ACC112 (cell line): Measurements from ENCODE around the gene RALBP1.
A peak's percentile ranks its signal among the peaks of the same experiment; 100 is the strongest.
"Not testable (repeated sequence)": the region's sequence is repeated elsewhere in the genome, so short reads cannot be mapped to it uniquely, and the experiment has no call there.

Source experiments
- H2AFZ ChIP-seq: fragments of 200-600 bp; sonication (generic); one replicate; pipeline ENCODE4 v1.6.0; 2017; ENCODE audit warnings: antibody characterized with exemption, low read length; ENCODE audit not compliant: unreplicated experiment
- H3K27ac ChIP-seq: fragments of 200-600 bp; sonication (generic); 2 replicates; pipeline ENCODE4 v1.5.1; 2014; ENCODE audit warnings: low read depth, mild to moderate bottlenecking, antibody characterized with exemption, low read length, moderate library complexity
- H3K27me3 ChIP-seq: fragments of 200-600 bp; sonication (generic); 2 replicates; pipeline ENCODE4 v1.6.1; 2014; ENCODE audit warnings: mild to moderate bottlenecking, antibody characterized with exemption, low read length, moderate library complexity, mixed read lengths; ENCODE audit not compliant: insufficient read depth
- H3K36me3 ChIP-seq: fragments of 200-600 bp; sonication (generic); 2 replicates; pipeline ENCODE4 v1.6.1; 2016; ENCODE audit warnings: mild to moderate bottlenecking, antibody characterized with exemption, low read length, moderate library complexity, mixed read lengths; ENCODE audit not compliant: insufficient read depth
- H3K4me1 ChIP-seq: fragments of 200-600 bp; sonication (generic); one replicate; pipeline ENCODE4 v1.6.1; 2016; ENCODE audit warnings: low read length, mixed read lengths; ENCODE audit not compliant: insufficient read depth, unreplicated experiment, control insufficient read depth
- H3K4me3 ChIP-seq: fragments of 200-600 bp; sonication (generic); 2 replicates; pipeline ENCODE4 v1.5.1; 2014; ENCODE audit warnings: mild to moderate bottlenecking, low read depth, low read length
- H3K79me2 ChIP-seq: fragments of 200-600 bp; sonication (generic); one replicate; pipeline ENCODE4 v1.6.0; 2016; ENCODE audit warnings: low read length; ENCODE audit not compliant: control insufficient read depth, unreplicated experiment, insufficient read depth

The RALBP1 gene

GRCh38 chr18:9454061-9454703 is 21.1 kb upstream of the RALBP1 start:
- no peak overlapping the region for H3K4me3 ChIP-seq
- H3K36me3 ChIP-seq: no peaks in the 10 kb centered on the region
- no peaks in the 10 kb centered on the region for H3K4me1 ChIP-seq
- no peak overlapping the region for H3K27ac ChIP-seq
- no peaks in the 10 kb centered on the region for H3K79me2 ChIP-seq
- no peaks in the 10 kb centered on the region for H3K27me3 ChIP-seq
- no peak overlapping the region for H2AFZ ChIP-seq

- no peaks in the 10 kb centered on the region for H3K79me2 ChIP-seq
- no peaks in the 10 kb centered on the region for H3K27me3 ChIP-seq
- no peak overlapping the region for H3K4me3 ChIP-seq
- no peak overlapping the region for H3K27ac ChIP-seq
- H3K4me1 ChIP-seq: no peaks in the 10 kb centered on the region
- H2AFZ ChIP-seq: no peak overlapping the region
- no peaks in the 10 kb centered on the region for H3K36me3 ChIP-seq
These were observed 19.4 kb upstream of the RALBP1 start for GRCh38 chr18:9455718-9456511.

DNA sequence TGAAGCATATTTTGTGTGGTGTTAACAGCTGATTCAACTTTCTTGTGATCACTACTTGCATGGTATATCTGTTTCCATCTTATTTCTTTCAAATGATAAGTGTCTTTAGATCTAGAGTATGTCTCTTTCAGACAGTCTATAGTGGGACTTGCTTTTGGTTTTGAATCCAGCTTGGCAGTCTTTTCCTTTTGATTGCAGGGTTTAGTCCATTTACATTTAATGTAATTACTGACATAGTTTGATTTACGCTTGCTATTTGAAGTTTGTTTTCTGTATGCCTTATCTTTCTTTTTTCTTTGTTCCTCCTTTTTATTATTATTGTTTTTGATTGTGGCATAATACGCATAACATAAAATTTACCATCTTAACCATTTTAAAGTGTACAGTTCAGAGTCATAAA is 9.2 kb upstream of the RALBP1 start:
- H3K4me3 ChIP-seq: no peak overlapping the region
- no peak overlapping the region for H3K27ac ChIP-seq
- H3K4me1 ChIP-seq: no peaks in the 10 kb centered on the region
- H2AFZ ChIP-seq: no peak overlapping the region
- no peaks in the 10 kb centered on the region for H3K79me2 ChIP-seq
- H3K36me3 ChIP-seq: no peaks in the 10 kb centered on the region
- no peaks in the 10 kb centered on the region for H3K27me3 ChIP-seq

GRCh38 chr18:9466846-9467245 is 8.5 kb upstream of the RALBP1 start:
- Histone ChIP-seq H3K4me1 (no peaks in the 10 kb centered on the region), H3K4me3 (no peak overlapping the region), H3K27ac (no peak overlapping the region), H3K36me3 (no peaks in the 10 kb centered on the region), H2AFZ (no peak overlapping the region), H3K27me3 (no peaks in the 10 kb centered on the region), H3K79me2 (no peaks in the 10 kb centered on the region)

- Histone ChIP-seq H3K4me3 (no peak overlapping the region), H2AFZ (no peak overlapping the region), H3K36me3 (no peaks in the 10 kb centered on the region), H3K79me2 (no peaks in the 10 kb centered on the region), H3K4me1 (peaks cover 3% of the 10 kb centered on the region), H3K27me3 (no peaks in the 10 kb centered on the region), H3K27ac (no peak overlapping the region)
These were observed 6.3 kb upstream of the RALBP1 start for GRCh38 chr18:9468998-9469397.

DNA sequence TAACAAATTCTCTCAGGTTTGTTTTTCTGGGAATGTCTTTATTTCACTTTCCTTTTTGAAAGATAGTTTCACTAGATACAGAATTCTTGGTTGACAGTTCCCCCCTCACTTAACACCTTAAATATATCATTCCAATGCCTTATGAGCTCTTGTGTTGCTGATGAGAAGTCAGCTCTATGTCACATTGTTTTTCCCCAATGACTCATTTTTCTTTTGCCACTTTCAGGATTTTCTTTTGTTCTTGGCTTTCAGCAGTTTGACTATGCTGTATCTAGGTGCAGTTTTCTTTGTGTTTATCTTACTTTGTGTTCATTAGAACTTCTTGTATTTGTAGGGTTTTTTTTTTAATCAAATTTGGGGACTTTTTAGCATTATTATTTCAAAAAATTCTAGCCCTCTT is 5.6 kb upstream of the RALBP1 start:
- H2AFZ ChIP-seq: no peak overlapping the region
- H3K79me2 ChIP-seq: no peaks in the 10 kb centered on the region
- H3K36me3 ChIP-seq: no peaks in the 10 kb centered on the region
- H3K27me3 ChIP-seq: no peaks in the 10 kb centered on the region
- H3K4me3 ChIP-seq: no peak overlapping the region
- no peak overlapping the region for H3K27ac ChIP-seq
- peaks cover 9% of the 10 kb centered on the region for H3K4me1 ChIP-seq

DNA sequence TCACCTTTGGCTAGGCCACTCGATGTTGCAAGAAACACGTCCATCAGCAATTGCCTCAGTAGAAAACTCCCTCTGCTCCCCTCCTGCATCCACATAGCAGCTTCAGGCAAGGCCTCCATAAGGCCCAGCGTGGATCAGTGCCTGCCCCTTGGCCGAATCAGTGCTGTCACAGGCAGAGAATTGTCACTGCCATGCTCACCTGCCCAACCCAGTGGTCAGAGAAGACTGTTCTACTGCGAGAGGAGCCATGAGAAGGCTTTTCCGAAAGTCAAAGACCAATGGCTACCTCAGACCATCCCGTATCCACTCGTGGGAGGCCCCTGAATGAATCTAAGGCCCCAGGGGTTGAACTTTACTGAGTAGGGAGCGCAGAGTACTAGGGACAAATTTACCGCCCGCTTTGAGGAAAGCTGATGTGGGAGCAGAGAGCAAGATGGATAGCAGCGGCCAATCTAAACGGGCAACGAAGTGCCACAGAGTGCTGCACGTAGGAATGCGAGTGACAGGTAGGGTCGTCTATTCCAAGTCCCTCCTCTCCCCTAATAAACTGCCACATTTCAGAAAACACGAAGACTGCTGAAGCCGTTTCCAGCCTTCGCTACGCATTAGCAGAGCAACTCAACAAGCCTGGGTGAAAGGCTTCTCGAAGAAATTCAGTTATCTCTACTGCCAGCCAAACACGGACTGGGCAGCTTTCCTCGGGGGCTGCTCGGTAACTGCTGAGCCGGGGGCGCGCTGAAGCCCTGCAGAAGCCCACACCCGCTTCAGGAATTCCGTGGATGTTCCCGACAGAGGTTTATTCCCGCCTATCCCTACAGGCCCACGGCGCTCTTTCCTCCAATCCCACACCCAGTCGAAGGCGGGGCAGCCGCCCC is 968 bp upstream of the RALBP1 start:
- Histone ChIP-seq H3K4me3 (peak overlapping the region; percentile 94), H3K27me3 (no peaks in the 10 kb centered on the region), H3K79me2 (peaks cover 37% of the 10 kb centered on the region), H3K4me1 (peaks cover 19% of the 10 kb centered on the region), H3K27ac (peak overlapping the region; percentile 71), H3K36me3 (no peaks in the 10 kb centered on the region), H2AFZ (peak overlapping the region; percentile 87)

DNA sequence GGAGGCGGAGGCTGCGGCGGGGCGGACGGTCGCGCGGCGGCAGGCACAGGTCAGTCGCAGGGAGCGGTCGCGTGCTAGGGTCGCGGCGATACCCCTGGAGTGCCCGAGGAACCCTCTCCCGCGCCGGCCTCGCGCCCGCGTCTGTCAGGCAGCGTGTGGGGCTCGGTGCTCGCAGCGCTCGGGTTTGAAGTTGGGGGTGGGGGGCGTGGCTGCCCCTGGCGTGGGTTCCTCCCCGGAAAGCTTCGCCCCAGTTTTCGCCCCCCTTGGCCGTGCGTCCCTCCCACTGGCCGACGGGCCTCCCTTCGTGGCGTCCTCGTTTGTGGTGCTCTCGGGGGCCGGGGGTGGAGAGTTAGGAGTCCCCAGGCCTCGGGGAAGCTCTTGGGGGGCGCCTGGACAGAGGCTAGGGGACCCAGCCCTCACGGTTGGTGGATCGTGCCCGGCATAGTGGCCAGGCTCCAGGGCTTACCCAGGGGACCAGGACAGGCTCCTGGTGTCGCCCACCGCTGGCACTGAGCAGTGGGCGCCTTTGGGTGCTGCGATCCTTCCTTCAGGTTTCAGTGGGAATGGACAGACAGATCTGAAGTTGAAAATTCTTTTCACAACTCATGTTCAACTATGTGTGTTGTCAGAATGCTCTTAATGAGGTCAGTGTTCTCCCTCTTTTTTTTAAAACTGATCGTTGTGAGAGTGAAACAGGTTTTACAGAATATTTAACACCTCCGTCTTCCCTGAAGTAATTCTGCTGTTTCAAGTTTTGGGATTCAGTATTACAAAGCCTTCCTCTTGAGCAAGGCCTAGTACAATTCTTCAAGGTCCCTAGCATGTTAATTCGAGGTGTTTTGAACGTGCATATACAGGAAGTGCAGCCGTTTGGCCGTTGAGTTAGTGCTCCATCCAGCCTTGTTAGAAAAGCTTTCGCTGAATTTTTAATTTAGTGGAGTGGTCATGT is 604 bp downstream of the RALBP1 start:
- no peaks in the 10 kb centered on the region for H3K36me3 ChIP-seq
- peak overlapping the region; percentile 38 for H3K27ac ChIP-seq
- peak overlapping the region; percentile 94 for H3K4me3 ChIP-seq
- H3K4me1 ChIP-seq: peaks cover 19% of the 10 kb centered on the region
- no peaks in the 10 kb centered on the region for H3K27me3 ChIP-seq
- peak overlapping the region; percentile 58 for H2AFZ ChIP-seq
- H3K79me2 ChIP-seq: peaks cover 45% of the 10 kb centered on the region

- H2AFZ ChIP-seq, H3K36me3 ChIP-seq, H3K27ac ChIP-seq, H3K27me3 ChIP-seq: not testable (repeated sequence)
- H3K4me1 ChIP-seq: peaks cover 19% of the 10 kb centered on the region
- peak overlapping the region; percentile 94 for H3K4me3 ChIP-seq
- peaks cover 55% of the 10 kb centered on the region for H3K79me2 ChIP-seq
These were observed 1.6 kb downstream of the RALBP1 start for GRCh38 chr18:9476949-9477348.

DNA sequence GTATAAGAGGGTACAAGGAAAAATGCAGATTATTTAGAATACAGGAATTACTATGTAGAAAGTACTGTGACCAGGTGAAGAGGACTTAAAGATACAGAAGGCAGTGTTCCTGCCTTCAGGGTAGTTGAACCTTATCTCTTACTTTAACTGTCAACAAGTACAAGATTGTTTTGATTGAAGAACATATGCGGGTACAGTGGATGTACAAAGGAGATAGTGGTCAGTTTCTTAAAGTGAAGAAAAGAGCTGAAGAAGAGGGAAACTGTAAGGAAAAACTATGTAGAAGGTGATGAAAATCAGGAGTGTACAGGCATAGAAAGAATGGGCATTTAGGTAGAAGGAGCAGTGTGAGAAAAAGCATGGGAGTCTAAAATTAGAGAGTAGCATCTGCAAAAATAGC is 2.2 kb downstream of the RALBP1 start:
- H3K4me3 ChIP-seq: peak overlapping the region; percentile 94
- H3K4me1 ChIP-seq: peaks cover 19% of the 10 kb centered on the region
- H3K36me3 ChIP-seq: no peaks in the 10 kb centered on the region
- H2AFZ ChIP-seq: no peak overlapping the region
- no peaks in the 10 kb centered on the region for H3K27me3 ChIP-seq
- H3K27ac ChIP-seq: no peak overlapping the region
- H3K79me2 ChIP-seq: peaks cover 59% of the 10 kb centered on the region
